Measurements from ENCODE around the gene MLXIPL.

The MLXIPL gene

DNA sequence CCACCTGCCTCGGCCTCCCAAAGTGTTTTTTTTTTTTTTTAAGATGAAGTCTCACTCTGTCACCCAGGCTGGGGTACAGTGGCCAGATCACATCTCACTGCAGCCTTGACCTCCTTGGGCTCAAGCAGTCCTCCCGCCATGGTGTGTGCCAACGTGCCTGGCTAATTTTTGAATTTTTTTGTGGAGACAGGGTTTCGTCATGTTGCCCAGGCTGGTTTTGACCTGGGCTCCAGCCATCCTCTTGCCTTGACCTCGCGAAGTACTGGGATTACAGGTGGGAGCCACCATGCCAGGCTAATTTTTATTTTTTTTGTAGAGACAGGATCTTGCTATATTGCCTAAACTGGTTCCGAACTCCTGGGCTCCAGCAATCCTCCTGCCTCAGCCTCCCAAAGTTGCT lies 9.0 kb upstream of the MLXIPL start:
- no peak overlapping the region for H3K4me3 ChIP-seq (ENCODE audit: control insufficient read depth, low read depth, low read length)
- TF ChIP-seq, protein P1, sequence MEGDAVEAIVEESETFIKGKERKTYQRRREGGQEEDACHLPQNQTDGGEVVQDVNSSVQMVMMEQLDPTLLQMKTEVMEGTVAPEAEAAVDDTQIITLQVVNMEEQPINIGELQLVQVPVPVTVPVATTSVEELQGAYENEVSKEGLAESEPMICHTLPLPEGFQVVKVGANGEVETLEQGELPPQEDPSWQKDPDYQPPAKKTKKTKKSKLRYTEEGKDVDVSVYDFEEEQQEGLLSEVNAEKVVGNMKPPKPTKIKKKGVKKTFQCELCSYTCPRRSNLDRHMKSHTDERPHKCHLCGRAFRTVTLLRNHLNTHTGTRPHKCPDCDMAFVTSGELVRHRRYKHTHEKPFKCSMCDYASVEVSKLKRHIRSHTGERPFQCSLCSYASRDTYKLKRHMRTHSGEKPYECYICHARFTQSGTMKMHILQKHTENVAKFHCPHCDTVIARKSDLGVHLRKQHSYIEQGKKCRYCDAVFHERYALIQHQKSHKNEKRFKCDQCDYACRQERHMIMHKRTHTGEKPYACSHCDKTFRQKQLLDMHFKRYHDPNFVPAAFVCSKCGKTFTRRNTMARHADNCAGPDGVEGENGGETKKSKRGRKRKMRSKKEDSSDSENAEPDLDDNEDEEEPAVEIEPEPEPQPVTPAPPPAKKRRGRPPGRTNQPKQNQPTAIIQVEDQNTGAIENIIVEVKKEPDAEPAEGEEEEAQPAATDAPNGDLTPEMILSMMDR (conservative IDR thresholded peaks at IDR 0.05; ENCODE audit: control insufficient read depth, insufficient read depth, low read depth, low read length), result no peak
- DNase-seq (ENCODE audit: low read depth), result no peak

DNA sequence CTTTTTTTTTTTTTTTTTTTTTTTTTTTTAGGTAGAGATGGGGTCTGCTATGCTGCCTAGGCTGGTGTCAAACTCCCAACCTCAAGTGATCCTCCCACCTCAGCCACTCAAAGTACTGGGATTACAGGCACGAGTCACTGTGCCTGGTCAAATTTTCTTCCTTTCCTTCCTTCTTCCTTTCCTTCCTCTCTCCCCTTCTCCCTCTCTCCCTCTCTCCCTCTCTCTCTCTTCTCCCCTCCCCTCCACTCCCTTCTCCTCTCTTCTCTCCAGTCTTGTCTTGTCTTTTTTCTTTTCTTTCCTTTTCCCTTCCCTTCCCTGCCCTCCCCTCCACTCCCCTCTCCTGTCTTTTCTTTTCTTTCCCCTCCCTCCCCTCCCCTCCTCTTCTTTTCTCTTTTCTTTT lies 7.2 kb upstream of the MLXIPL start:
- TF ChIP-seq, protein P1 (conservative IDR thresholded peaks at IDR 0.05; ENCODE audit: control insufficient read depth, insufficient read depth, low read depth, low read length), result no peak
- H3K4me3 ChIP-seq (ENCODE audit: control insufficient read depth, low read depth, low read length), result no peak overlapping the region
- DNase-seq (ENCODE audit: low read depth), result no peak

DNA sequence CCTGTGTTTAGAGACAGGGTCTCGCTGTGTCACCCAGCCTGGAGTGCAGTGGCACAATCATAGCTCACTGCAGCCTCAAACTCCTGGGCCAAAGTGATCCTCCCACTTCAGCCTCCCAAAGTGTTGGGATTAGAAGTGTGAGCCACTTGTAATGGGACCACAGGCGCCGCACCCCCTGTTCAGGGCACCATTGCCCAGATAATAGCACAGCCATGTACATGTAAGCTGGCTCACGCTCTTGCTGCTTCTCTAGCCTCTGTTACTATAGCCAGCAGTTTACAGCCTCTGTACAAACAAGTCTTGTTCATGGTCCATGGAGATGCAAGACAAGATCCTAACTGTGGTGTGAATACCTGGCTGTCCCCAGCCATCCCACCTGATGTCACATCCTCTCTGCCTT lies 4.2 kb upstream of the MLXIPL start:
- DNase-seq (ENCODE audit: low read depth), result no peak
- TF ChIP-seq, protein P1 (conservative IDR thresholded peaks at IDR 0.05; ENCODE audit: control insufficient read depth, insufficient read depth, low read depth, low read length), result no peak
- no peak overlapping the region for H3K4me3 ChIP-seq (ENCODE audit: control insufficient read depth, low read depth, low read length)

DNA sequence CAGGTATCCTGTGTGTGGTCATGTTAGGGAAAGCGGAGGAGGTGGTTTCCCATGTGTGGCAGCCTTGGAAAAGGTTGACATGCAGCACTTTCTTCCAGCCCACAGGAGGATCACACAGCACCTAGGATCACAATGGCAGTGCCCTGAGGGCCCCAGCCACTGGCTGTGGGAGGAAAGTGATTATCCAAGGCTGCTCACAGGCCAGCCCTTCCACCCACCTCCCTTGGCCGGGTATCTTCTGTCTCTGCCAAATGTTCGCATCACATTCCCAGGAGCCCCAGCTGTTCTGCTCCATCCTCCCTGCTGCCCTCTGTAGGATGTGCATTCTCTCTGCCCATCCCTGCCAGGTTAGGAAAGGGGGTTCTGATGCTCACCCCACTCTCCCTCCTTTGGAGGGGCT lies 2.5 kb upstream of the MLXIPL start:
- DNase-seq (ENCODE audit: low read depth), result peak; percentile 52
- H3K4me3 ChIP-seq (ENCODE audit: control insufficient read depth, low read depth, low read length), result no peak overlapping the region
- TF ChIP-seq, protein P1 (conservative IDR thresholded peaks at IDR 0.05; ENCODE audit: control insufficient read depth, insufficient read depth, low read depth, low read length), result peak; percentile 19

DNA sequence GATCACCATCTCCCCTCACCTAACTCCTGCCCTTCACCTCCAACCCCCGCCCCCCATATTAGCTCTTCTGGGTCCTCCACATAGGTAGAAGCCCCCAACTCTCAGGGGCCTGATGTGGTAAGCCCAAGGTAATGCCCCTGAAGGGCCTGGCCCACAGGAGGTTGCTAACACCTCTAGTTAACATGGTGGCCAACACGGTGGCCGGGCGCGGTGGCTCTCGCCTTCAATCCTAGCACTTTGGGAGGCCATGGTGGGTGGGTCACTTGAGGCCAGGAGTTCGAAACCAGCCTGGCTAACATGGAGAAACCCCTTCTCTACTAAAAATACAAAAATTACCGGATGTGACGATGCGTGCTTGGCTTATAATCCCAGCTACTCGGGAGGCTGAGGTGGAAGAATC lies 954 bp upstream of the MLXIPL start:
- H3K4me3 ChIP-seq (ENCODE audit: control insufficient read depth, low read depth, low read length), result no peak overlapping the region
- TF ChIP-seq, protein P1 (conservative IDR thresholded peaks at IDR 0.05; ENCODE audit: control insufficient read depth, insufficient read depth, low read depth, low read length), result no peak
- DNase-seq (ENCODE audit: low read depth), result no peak

DNA sequence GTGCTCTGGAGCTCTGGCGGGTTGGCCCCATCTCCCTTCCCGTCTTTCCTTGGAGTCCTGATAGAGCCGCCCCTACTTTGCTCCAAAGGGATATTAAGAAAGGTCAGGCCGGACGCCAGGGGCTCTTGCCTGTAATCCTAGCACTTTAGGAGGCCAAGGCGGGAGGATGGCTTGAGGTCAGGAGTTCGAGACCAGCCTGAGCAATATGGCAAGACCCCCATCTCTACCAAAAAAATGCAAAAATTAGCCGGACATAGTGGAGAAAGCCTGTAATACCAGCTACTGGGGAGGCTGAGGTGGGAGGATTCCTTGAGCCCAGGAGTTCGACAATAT lies 313 bp upstream of the MLXIPL start:
- DNase-seq (ENCODE audit: low read depth), result no peak
- H3K4me3 ChIP-seq (ENCODE audit: control insufficient read depth, low read depth, low read length), result no peak overlapping the region
- TF ChIP-seq, protein P1 (conservative IDR thresholded peaks at IDR 0.05; ENCODE audit: control insufficient read depth, insufficient read depth, low read depth, low read length), result no peak
